GM18499 (cell line): ENCODE measurements around the gene OR5AK2.
"Not testable (repeated sequence)": the region's sequence is repeated elsewhere in the genome, so short reads cannot be mapped to it uniquely, and the experiment has no call there.

Source experiments
- ATAC-seq: cut with Tn5 transposase; IDR thresholded peaks from one replicate; pipeline ENCODE4 v1.9.1; 2021; ENCODE audit warnings: moderate number of reproducible peaks; ENCODE audit not compliant: insufficient read depth, unreplicated experiment

Gene OR5AK2

GRCh38 chr11:56988614-56989013 is at the start of gene OR5AK2:
Gene OR5AK2, plus strand, starts transcription at chr11:56988914. Its CDS starts 0 bp downstream, at chr11:56988914.
- no peak for ATAC-seq

- ATAC-seq: not testable (repeated sequence)
Measured at GRCh38 chr11:56945526-56945925, 43.2 kb upstream of the OR5AK2 start.

GRCh38 chr11:56948991-56949515 is 39.7 kb upstream of the OR5AK2 start:
- no peak for ATAC-seq

- ATAC-seq: no peak
Measured at GRCh38 chr11:56950510-56950909, 38.2 kb upstream of the OR5AK2 start.

GRCh38 chr11:56953907-56954306 is 34.8 kb upstream of the OR5AK2 start:
- ATAC-seq: not testable (repeated sequence)

- no peak for ATAC-seq
Measured at GRCh38 chr11:56961609-56962008, 27.1 kb upstream of the OR5AK2 start.

GRCh38 chr11:56967726-56968125 is 21.0 kb upstream of the OR5AK2 start:
- ATAC-seq: no peak

- no peak for ATAC-seq
Measured at GRCh38 chr11:56968524-56968923, 20.2 kb upstream of the OR5AK2 start.

GRCh38 chr11:56977314-56977713 is 11.4 kb upstream of the OR5AK2 start:
- no peak for ATAC-seq

GRCh38 chr11:56990702-56991101 is 2.0 kb downstream of the OR5AK2 start:
- ATAC-seq: no peak

- ATAC-seq: no peak
Measured at GRCh38 chr11:56994532-56994931, 5.8 kb downstream of the OR5AK2 start.

GRCh38 chr11:57001674-57002401 is 13.1 kb downstream of the OR5AK2 start:
- ATAC-seq: no peak

- no peak for ATAC-seq
Measured at GRCh38 chr11:57008373-57008772, 19.7 kb downstream of the OR5AK2 start.

GRCh38 chr11:57015679-57016078 is 27.0 kb downstream of the OR5AK2 start:
- no peak for ATAC-seq

- ATAC-seq: no peak
Measured at GRCh38 chr11:57031556-57031955, 42.8 kb downstream of the OR5AK2 start.
